AG09309 (cell line): Measurements from ENCODE around the gene FAM78B.

ENCODE experiments used
- DNase-seq: peaks from one replicate; pipeline ENCODE4 v3.0.0-alpha.2; 2010; ENCODE audit warnings: low read depth
- H3K4me3 ChIP-seq: 2 replicates; pipeline ENCODE4 v1.5.1; 2011; ENCODE audit warnings: mild to moderate bottlenecking, low read depth, low read length, moderate library complexity; ENCODE audit not compliant: control insufficient read depth
- CTCF ChIP-seq: IDR thresholded peaks from 2 replicates; pipeline ENCODE4 v1.5.1; 2011; ENCODE audit warnings: mild to moderate bottlenecking, low read depth, low read length, inconsistent platforms; ENCODE audit not compliant: insufficient read depth, control insufficient read depth; ENCODE audit errors: missing control alignments

The FAM78B gene

GRCh38 chr1:166057650-166058049, 109.2 kb downstream of the FAM78B start:
- no peak for DNase-seq
- TF ChIP-seq CTCF = no peak

GRCh38 chr1:166053395-166053794, 113.4 kb downstream of the FAM78B start:
- H3K4me3 ChIP-seq = no peak overlapping the region
- no peak for TF ChIP-seq CTCF
- no peak for DNase-seq

More at GRCh38 chr1:166057650-166058049, 109.2 kb downstream of the FAM78B start:
- H3K4me3 ChIP-seq = no peak overlapping the region

GRCh38 chr1:166040202-166040997, 126.4 kb downstream of the FAM78B start:
- no peak overlapping the region for H3K4me3 ChIP-seq
- no peak for DNase-seq
- no peak for TF ChIP-seq CTCF

GRCh38 chr1:166039436-166040201, 127.2 kb downstream of the FAM78B start:
- TF ChIP-seq CTCF = no peak
- DNase-seq = no peak
- H3K4me3 ChIP-seq = no peak overlapping the region

GRCh38 chr1:166036092-166036491, 130.7 kb downstream of the FAM78B start:
- no peak for DNase-seq
- no peak for TF ChIP-seq CTCF
- H3K4me3 ChIP-seq = no peak overlapping the region

GRCh38 chr1:166032572-166033371, 134.0 kb downstream of the FAM78B start:
- no peak for DNase-seq
- no peak for TF ChIP-seq CTCF
- H3K4me3 ChIP-seq = no peak overlapping the region
